GM23248 (cell line): ENCODE measurements around the gene MYO10.

ENCODE experiments used
- EZH2 ChIP-seq: fragments of 200-600 bp; sonication (generic); IDR thresholded peaks from 2 replicates; pipeline ENCODE4 v1.6.1; 2018; ENCODE audit warnings: antibody characterized with exemption, mild to moderate bottlenecking; ENCODE audit not compliant: insufficient read depth, poor library complexity, severe bottlenecking
- EZH2phosphoT487 ChIP-seq: fragments of 200-600 bp; sonication (generic); IDR thresholded peaks from 2 replicates; pipeline ENCODE4 v1.6.1; 2018; ENCODE audit warnings: antibody characterized with exemption, moderate library complexity, mild to moderate bottlenecking, low read depth; ENCODE audit not compliant: insufficient read depth

DNA sequence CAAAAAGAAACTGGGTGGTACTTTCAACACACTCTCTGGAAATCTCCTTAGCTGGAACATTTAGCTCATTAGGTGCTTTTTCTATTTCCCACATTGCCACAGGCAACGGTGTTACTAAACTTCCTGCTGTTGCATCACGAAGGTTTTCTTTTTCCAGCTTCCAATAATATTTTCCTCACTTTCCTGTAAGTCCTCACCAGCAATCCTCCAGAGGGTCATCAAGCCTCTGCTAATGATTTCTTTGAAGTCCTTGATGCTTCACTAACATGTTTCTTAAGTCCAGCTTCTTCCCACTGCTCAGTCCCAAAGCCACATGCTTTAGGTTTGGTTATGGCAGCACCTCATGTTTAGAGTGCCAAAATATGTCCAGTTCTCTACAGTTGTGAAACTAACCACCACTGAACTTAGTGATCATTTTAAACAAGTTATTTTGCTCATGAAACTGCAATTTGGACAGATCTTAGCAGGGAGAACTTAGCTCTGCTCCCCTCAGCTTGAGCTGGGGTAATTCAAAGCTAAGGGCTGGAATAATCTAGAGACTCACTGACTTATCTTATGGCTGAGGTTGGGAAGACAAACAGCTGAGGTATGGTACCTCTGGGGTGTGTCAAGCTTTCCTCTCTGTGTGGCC, 279.4 kb downstream of the MYO10 start:
- TF ChIP-seq EZH2 (no peak), EZH2phosphoT487 (no peak)
